HL-60 (cell line): Measurements from ENCODE around the gene CWH43.

Source experiments
- DNase-seq, 2 experiments: peaks; one replicate each; pipeline ENCODE4 v3.0.0-alpha.2; 2010 to 2020; ENCODE audit warnings: low read depth in 1 of 2, low spot score in 1 of 2
- H3K27ac ChIP-seq: fragments of 250-450 bp; sonication (Bioruptor Pico); replicated peaks from 2 replicates; pipeline ENCODE4 v1.5.1; 2020; ENCODE audit warnings: mild to moderate bottlenecking, moderate library complexity
- H3K27me3 ChIP-seq: fragments of 250-450 bp; sonication (Bioruptor Pico); 2 replicates; pipeline ENCODE4 v1.5.1; 2021; ENCODE audit warnings: mild to moderate bottlenecking, moderate library complexity; ENCODE audit not compliant: insufficient read depth, poor library complexity, severe bottlenecking
- H3K4me3 ChIP-seq: replicated peaks from 2 replicates; pipeline ENCODE4 v1.5.1; 2011; ENCODE audit warnings: mild to moderate bottlenecking, control low read depth, low read length; ENCODE audit not compliant: insufficient read depth
- CTCF ChIP-seq: IDR thresholded peaks from one replicate; pipeline ENCODE4 v1.5.1; 2011; ENCODE audit warnings: low read length, control low read depth, inconsistent platforms; ENCODE audit not compliant: insufficient read depth
- GABPA ChIP-seq: IDR thresholded peaks from 2 replicates; pipeline ENCODE4 v1.6.1; 2012; ENCODE audit warnings: low read depth
- POLR2AphosphoS5 ChIP-seq: IDR thresholded peaks from 2 replicates; pipeline ENCODE4 v1.6.1; 2012; ENCODE audit warnings: low read depth
- SPI1 ChIP-seq: IDR thresholded peaks from 2 replicates; pipeline ENCODE4 v1.6.1; 2012; ENCODE audit warnings: low read depth, mild to moderate bottlenecking, borderline replicate concordance
- TF ChIP-seq, protein P1 (sequence below): IDR thresholded peaks from 2 replicates; pipeline ENCODE4 v1.6.1; 2012; ENCODE audit warnings: low read depth; ENCODE audit not compliant: insufficient replicate concordance

Gene CWH43

GRCh38 chr4:48939785-48940184, 46.3 kb upstream of the CWH43 start:
- no peaks in the 10 kb centered on the region for H3K27me3 ChIP-seq
- TF ChIP-seq GABPA = no peak
- no peak for TF ChIP-seq POLR2AphosphoS5
- no peak for TF ChIP-seq CTCF
- TF ChIP-seq SPI1 = no peak
- TF ChIP-seq, protein P1, sequence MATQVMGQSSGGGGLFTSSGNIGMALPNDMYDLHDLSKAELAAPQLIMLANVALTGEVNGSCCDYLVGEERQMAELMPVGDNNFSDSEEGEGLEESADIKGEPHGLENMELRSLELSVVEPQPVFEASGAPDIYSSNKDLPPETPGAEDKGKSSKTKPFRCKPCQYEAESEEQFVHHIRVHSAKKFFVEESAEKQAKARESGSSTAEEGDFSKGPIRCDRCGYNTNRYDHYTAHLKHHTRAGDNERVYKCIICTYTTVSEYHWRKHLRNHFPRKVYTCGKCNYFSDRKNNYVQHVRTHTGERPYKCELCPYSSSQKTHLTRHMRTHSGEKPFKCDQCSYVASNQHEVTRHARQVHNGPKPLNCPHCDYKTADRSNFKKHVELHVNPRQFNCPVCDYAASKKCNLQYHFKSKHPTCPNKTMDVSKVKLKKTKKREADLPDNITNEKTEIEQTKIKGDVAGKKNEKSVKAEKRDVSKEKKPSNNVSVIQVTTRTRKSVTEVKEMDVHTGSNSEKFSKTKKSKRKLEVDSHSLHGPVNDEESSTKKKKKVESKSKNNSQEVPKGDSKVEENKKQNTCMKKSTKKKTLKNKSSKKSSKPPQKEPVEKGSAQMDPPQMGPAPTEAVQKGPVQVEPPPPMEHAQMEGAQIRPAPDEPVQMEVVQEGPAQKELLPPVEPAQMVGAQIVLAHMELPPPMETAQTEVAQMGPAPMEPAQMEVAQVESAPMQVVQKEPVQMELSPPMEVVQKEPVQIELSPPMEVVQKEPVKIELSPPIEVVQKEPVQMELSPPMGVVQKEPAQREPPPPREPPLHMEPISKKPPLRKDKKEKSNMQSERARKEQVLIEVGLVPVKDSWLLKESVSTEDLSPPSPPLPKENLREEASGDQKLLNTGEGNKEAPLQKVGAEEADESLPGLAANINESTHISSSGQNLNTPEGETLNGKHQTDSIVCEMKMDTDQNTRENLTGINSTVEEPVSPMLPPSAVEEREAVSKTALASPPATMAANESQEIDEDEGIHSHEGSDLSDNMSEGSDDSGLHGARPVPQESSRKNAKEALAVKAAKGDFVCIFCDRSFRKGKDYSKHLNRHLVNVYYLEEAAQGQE = no peak
- no peak for DNase-seq
- H3K4me3 ChIP-seq = no peak overlapping the region
- H3K27ac ChIP-seq = no peak overlapping the region

DNA sequence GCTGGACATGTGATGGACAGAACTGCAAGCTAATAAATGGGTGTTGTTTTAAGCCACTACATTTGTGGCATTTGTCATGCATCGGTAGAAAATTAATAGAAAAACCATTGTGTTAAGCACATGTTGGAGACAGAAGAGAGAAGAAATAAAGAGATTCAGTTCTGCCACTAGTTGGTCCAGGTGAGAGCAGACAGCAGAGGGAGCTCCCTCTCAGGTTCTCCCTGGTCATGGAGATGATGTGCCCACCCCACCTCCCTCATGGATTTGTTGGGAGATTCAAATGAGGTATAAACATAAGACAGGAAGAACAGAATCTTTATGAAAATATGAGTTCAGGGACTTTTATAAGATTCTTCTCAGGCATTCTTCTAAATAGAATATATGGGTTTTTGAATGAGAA, 42.7 kb upstream of the CWH43 start:
- no peak for TF ChIP-seq GABPA
- TF ChIP-seq, protein P1 = no peak
- Histone ChIP-seq H3K4me3 (no peak overlapping the region), H3K27ac (no peak overlapping the region), H3K27me3 (no peaks in the 10 kb centered on the region)
- no peak for DNase-seq

GRCh38 chr4:48944252-48944651, 41.8 kb upstream of the CWH43 start:
- no peak overlapping the region for H3K27ac ChIP-seq
- DNase-seq = no peak
- no peaks in the 10 kb centered on the region for H3K27me3 ChIP-seq
- no peak for TF ChIP-seq CTCF
- TF ChIP-seq POLR2AphosphoS5 = no peak
- TF ChIP-seq, protein P1 = no peak
- no peak for TF ChIP-seq GABPA
- TF ChIP-seq SPI1 = no peak
- no peak overlapping the region for H3K4me3 ChIP-seq

DNA sequence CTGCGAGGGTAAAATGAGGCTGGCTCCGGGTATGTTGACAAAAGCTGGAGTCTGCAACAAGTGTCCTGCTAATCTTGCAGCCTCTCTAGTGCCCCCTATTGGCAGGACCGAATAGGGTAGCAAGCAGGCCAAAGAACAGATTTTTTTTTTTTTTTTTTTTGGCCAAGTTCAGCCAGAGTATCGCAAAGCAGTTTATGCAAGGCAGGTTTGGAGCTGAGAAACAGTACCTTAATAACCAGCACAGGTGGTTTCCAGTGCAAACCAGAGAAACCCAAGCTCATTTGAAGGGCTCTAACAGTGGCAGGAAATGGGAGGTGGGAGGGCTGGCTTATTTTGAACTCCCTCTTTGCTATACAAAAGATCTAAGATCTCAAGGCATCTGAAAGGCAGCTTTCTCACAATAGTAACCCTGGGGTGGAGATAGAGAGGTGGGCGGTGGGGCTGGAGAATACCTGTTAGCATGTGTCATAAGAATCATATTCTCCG, 41.3 kb upstream of the CWH43 start:
- peak in 1 of 2 experiments; percentile 23 for DNase-seq
- Histone ChIP-seq H3K4me3 (no peak overlapping the region), H3K27ac (no peak overlapping the region), H3K27me3 (no peaks in the 10 kb centered on the region)
- TF ChIP-seq, protein P1 = no peak
- TF ChIP-seq CTCF (no peak), GABPA (no peak), POLR2AphosphoS5 (no peak), SPI1 (no peak)
